Fibroblast of lung (primary cell): Measurements from ENCODE around the gene PCIF1.

Source experiments
- EZH2 ChIP-seq: IDR thresholded peaks from 2 replicates; pipeline ENCODE4 v1.5.1; 2012; ENCODE audit warnings: low read length, control low read depth, mild to moderate bottlenecking; ENCODE audit errors: missing control alignments
- TF ChIP-seq, protein P1 (sequence below), 2 donors: IDR thresholded peaks in 1 of 2; conservative IDR thresholded peaks in 1 of 2; 1 replicate in 1 of 2; 2 replicates in 1 of 2; pipeline ENCODE4 v1.5.1; 2011 to 2012; ENCODE audit warnings: low read length in 2 of 2, control low read depth in 1 of 2, inconsistent platforms in 1 of 2, low read depth in 1 of 2, mild to moderate bottlenecking in 1 of 2

GRCh38 chr20:45934046-45934585 is 367 bp upstream of the PCIF1 start:
- TF ChIP-seq, protein P1, sequence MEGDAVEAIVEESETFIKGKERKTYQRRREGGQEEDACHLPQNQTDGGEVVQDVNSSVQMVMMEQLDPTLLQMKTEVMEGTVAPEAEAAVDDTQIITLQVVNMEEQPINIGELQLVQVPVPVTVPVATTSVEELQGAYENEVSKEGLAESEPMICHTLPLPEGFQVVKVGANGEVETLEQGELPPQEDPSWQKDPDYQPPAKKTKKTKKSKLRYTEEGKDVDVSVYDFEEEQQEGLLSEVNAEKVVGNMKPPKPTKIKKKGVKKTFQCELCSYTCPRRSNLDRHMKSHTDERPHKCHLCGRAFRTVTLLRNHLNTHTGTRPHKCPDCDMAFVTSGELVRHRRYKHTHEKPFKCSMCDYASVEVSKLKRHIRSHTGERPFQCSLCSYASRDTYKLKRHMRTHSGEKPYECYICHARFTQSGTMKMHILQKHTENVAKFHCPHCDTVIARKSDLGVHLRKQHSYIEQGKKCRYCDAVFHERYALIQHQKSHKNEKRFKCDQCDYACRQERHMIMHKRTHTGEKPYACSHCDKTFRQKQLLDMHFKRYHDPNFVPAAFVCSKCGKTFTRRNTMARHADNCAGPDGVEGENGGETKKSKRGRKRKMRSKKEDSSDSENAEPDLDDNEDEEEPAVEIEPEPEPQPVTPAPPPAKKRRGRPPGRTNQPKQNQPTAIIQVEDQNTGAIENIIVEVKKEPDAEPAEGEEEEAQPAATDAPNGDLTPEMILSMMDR (conservative IDR thresholded peaks at IDR 0.05 in 1 of 2, IDR thresholded peaks at IDR 0.05 in 1 of 2; ENCODE audit: low read depth in 1 of 2, low read length in 2 of 2), result no peak
- TF ChIP-seq EZH2, result no peak
